Loucy (cell line): ENCODE results near the gene TTI1.

ENCODE experiments used
- CTCF ChIP-seq: fragments of 200-600 bp; sonication (generic); conservative IDR thresholded peaks from 2 replicates; pipeline ENCODE4 v1.5.1; 2014; ENCODE audit warnings: mild to moderate bottlenecking, antibody characterized with exemption, low read length
- EZH2phosphoT487 ChIP-seq: fragments of 200-600 bp; IDR thresholded peaks from 2 replicates; pipeline ENCODE4 v1.6.1; 2018; ENCODE audit warnings: antibody characterized with exemption, mild to moderate bottlenecking, moderate library complexity, borderline replicate concordance

GRCh38 chr20:37969949-37970855, 63.1 kb downstream of the TTI1 start:
- TF ChIP-seq CTCF (no peak), EZH2phosphoT487 (no peak)
